GM19438 (cell line): ENCODE data around the gene WDR1.

ENCODE experiments used
- ATAC-seq: cut with Tn5 transposase; IDR thresholded peaks from one replicate; pipeline ENCODE4 v1.9.1; 2021; ENCODE audit warnings: low read depth; ENCODE audit not compliant: unreplicated experiment

Gene WDR1

GRCh38 chr4:10102474-10103332, 13.9 kb downstream of the WDR1 start:
- ATAC-seq: no peak

GRCh38 chr4:10101671-10102473, 14.7 kb downstream of the WDR1 start:
- no peak for ATAC-seq

GRCh38 chr4:10100734-10101216, 15.8 kb downstream of the WDR1 start:
- ATAC-seq: no peak

- ATAC-seq: no peak
Measured at GRCh38 chr4:10099499-10100325, 16.9 kb downstream of the WDR1 start.

- ATAC-seq: no peak
Measured at GRCh38 chr4:10098780-10099160, 17.8 kb downstream of the WDR1 start.

- ATAC-seq: no peak
Measured at GRCh38 chr4:10097906-10098779, 18.5 kb downstream of the WDR1 start.

GRCh38 chr4:10096978-10097335, 19.6 kb downstream of the WDR1 start:
- ATAC-seq: no peak

- peak; percentile 62 for ATAC-seq
Measured at GRCh38 chr4:10096201-10096977, 20.2 kb downstream of the WDR1 start.

GRCh38 chr4:10095296-10095991, 21.2 kb downstream of the WDR1 start:
- ATAC-seq: no peak

GRCh38 chr4:10094841-10095240, 21.8 kb downstream of the WDR1 start:
- no peak for ATAC-seq

GRCh38 chr4:10093801-10094552, 22.6 kb downstream of the WDR1 start:
- no peak for ATAC-seq

- no peak for ATAC-seq
Measured at GRCh38 chr4:10093271-10093621, 23.4 kb downstream of the WDR1 start.

- ATAC-seq: no peak
Measured at GRCh38 chr4:10092481-10093270, 23.9 kb downstream of the WDR1 start.

GRCh38 chr4:10091531-10092181, 24.9 kb downstream of the WDR1 start:
- ATAC-seq: no peak

- no peak for ATAC-seq
Measured at GRCh38 chr4:10090467-10091250, 25.9 kb downstream of the WDR1 start.

- no peak for ATAC-seq
Measured at GRCh38 chr4:10089346-10089745, 27.3 kb downstream of the WDR1 start.
